Gastrocnemius medialis (tissue), 4 donors: ENCODE results near the gene CLVS2.

ENCODE experiments used
- POLR2A ChIP-seq, 2 donors: fragments of 450-650 bp; IDR thresholded peaks; one replicate each; pipeline ENCODE4 v1.6.1; 2017; ENCODE audit warnings: antibody characterized with exemption in 2 of 2, mild to moderate bottlenecking in 2 of 2, moderate library complexity in 2 of 2
- TF ChIP-seq, protein P1 (sequence below), 5 experiments: fragments of 450-650 bp in 3 of 5; fragments of 200-600 bp in 2 of 5; sonication (generic) in 2 of 5; IDR thresholded peaks in 4 of 5; conservative IDR thresholded peaks in 1 of 5; 1 replicate in 4 of 5; 2 replicates in 1 of 5; pipeline ENCODE4 v1.5.1; 2016 to 2019; ENCODE audit warnings: antibody characterized with exemption in 5 of 5, mild to moderate bottlenecking in 3 of 5, moderate library complexity in 3 of 5

DNA sequence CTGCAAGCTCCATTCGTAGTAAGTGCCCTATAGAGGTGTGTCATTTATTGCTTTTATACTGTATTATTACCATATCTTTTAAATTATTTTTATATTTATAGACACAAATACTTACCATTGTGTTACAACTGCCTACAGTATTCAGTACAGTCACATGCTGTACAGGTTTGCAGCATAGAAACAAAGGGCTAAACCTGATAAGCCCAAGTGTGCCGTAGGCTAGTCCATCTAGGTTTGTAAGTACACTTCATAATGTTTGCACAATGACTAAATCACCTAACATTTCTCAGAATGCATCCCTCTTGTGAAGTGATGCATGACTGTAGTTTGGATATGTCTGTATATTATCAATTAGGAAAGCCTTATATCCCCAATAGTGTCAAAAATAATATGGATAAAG lies 122.8 kb downstream of the CLVS2 start:
- TF ChIP-seq, protein P1, sequence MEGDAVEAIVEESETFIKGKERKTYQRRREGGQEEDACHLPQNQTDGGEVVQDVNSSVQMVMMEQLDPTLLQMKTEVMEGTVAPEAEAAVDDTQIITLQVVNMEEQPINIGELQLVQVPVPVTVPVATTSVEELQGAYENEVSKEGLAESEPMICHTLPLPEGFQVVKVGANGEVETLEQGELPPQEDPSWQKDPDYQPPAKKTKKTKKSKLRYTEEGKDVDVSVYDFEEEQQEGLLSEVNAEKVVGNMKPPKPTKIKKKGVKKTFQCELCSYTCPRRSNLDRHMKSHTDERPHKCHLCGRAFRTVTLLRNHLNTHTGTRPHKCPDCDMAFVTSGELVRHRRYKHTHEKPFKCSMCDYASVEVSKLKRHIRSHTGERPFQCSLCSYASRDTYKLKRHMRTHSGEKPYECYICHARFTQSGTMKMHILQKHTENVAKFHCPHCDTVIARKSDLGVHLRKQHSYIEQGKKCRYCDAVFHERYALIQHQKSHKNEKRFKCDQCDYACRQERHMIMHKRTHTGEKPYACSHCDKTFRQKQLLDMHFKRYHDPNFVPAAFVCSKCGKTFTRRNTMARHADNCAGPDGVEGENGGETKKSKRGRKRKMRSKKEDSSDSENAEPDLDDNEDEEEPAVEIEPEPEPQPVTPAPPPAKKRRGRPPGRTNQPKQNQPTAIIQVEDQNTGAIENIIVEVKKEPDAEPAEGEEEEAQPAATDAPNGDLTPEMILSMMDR (IDR thresholded peaks at IDR 0.05 in 4 of 5, conservative IDR thresholded peaks at IDR 0.05 in 1 of 5), result no peak
- TF ChIP-seq POLR2A (IDR thresholded peaks at IDR 0.05), result no peak
